Urothelium cell line (cell line): ENCODE data around the gene JAGN1.
"Not testable (repeated sequence)": the region's sequence is repeated elsewhere in the genome, so short reads cannot be mapped to it uniquely, and the experiment has no call there.

Experiments used
- DNase-seq: peaks from one replicate; pipeline ENCODE4 v3.0.0; 2011; ENCODE audit warnings: low spot score, mixed read lengths
- FAIRE-seq: peaks from 2 replicates; lab custom pipeline; 2011; peaks lifted over from hg19 to GRCh38; lab: Jason Lieb, UNC

JAGN1 gene

DNA sequence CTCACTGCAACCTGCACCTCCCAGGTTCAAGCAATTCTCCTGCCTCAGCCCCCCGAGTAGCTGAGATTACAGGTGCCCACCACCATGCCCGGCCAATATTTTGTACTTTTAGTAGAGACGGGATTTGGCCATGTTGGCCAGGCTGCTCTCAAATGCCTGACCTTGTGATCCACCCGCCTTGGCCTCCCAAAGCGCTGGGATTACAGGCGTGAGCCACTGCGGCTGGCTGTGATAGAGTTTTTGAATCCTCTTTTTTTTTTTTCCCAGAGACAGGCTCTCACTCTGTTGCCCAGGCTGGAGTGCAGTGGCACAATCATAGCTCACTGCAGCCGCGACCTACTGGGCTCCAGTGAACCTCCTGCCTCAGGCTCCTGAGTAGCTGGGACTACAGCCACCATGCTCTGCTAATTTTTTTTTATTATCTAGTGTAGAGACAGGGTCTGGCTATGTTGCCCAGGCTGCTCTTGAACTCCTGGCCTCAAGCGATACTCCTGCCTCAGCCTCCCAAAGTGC, 25.2 kb upstream of the JAGN1 start:
- not testable (repeated sequence) for FAIRE-seq, DNase-seq

DNA sequence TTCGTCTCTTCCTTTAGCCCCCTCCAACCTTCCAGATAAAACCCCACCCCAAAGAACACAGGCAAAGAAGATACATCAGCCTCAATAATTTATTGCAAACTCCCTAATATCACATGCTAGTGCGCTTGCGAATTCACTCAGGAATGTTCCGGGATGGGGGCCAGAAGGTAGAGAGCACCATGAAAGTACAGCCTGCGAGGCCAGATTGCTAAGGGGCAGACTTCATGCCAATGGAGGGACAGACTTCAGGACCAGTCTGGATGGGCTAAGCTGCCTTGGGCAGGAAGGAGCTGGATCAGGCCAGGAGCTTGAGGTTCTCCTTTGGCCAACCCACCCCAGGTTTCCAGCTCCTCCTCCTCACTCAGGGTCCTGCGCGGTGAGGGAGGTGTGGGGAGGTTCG, 23.8 kb upstream of the JAGN1 start:
- no peak for DNase-seq
- no peak for FAIRE-seq

DNA sequence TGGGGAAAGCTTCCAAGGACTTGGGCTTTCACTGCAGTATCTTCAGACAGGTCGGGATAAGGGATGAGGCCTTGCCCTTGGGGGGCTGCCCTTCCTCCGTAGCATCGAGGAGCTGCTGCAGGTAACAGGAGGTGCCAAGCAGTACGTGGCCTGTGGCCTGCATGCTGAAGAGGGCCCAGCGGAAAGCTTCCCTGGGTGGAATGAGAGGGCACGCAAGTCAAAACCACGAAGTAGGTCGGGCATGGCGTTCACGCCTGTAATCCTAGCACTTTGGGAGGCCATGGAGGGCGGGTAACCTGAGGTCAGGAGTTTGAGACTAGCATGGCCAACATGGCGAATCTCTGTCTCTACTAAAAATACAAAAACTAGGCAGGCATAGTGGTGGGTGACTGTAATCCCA, 23.3 kb upstream of the JAGN1 start:
- no peak for FAIRE-seq

DNA sequence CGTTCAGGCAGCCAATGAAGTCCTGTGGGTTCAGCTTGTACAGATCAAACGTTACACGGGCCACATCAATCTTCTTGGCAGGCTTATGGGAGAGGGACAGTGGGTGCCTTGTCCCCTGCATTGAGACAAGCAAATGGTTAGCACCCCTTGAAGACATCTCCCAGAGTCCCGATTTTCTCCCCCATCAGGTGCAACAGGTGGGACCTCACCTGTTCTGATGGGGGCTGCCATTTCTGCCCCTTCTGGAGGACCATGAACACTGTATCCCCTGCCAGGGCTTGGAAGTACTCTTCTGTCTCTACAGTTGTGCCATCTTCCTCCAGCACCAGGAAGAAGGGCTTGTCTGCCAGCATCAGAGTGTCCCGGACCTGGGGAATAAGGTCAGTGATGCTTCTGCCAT, 20.5 kb upstream of the JAGN1 start:
- DNase-seq (no peak), FAIRE-seq (no peak)

More for the DNA sequence above, 23.3 kb upstream of the JAGN1 start:
- DNase-seq = no peak

DNA sequence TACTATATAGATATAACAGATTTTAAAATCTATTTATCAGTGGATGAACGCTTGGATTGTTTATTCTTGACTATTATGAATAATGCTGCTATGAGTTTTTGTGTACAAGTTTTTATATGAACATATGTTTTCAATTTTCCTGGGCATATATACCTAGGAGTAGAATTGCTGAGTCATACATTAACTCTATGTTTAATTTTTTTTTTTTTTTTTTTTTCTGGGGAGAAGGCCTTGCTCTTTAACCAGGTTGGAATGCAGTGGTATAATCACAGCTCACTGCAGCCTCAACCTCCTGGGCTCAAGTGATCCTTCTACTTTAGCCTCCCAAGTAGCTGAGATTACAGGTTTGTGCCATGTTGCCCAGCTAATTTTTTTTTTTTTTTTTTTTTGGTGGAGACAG, 19.4 kb upstream of the JAGN1 start:
- FAIRE-seq (no peak), DNase-seq (no peak)

DNA sequence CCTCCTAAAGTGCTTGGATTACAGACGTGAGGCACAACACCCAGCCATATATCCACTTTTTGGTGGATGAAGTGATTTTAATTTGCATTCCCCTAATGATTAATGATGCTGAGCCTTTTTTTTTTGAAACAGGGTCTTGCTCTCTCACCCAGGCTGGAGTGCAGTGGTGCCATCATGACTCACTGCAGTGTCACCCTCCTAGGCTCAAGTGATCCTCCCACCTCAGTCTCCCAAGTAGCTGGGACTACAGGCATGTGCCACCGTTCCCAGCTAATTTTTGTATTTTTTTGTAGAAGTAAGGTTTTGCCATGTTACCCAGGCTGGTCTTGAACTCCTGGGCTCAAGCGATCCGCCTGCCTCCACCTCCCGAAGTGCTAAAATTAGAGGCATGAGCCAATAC, 18.3 kb upstream of the JAGN1 start:
- DNase-seq, FAIRE-seq: not testable (repeated sequence)

DNA sequence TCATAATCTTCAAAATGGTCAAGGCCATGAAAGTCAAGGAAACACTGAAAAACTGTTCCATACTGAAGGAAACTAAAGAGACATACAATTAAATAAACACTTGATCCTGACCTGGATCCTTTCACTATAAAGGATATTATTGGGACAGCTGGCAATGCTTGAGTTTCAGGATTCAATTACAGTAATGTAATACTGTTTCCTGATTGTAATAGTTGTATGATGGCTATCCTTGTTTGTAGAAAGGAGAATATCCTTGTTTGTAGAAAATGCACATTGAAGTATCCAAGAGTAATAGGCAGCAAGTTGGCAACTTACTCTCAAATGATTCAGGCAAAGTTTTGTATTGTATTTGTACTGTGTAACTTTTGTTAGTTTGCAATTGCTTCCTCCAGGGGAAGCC, 15.0 kb upstream of the JAGN1 start:
- DNase-seq (no peak), FAIRE-seq (no peak)

DNA sequence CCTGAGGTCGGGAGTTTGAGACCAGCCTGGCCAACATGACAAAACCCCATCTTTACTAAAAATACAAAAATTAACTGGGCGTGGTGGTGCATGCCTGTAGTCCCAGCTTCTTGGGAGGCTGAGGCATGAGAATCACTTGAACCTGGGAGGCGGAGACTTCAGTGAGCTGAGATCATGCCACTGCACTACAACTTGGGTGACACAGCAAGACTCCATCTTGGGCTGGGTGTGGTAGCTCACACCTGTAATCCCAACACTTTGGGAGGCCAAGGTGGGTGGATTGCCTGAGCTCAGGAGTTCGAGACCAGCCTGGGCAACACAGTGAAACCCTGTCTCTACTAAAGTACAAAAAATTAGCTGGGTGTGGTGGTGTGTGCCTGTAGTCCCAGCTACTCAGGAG, 14.2 kb upstream of the JAGN1 start:
- not testable (repeated sequence) for DNase-seq

DNA sequence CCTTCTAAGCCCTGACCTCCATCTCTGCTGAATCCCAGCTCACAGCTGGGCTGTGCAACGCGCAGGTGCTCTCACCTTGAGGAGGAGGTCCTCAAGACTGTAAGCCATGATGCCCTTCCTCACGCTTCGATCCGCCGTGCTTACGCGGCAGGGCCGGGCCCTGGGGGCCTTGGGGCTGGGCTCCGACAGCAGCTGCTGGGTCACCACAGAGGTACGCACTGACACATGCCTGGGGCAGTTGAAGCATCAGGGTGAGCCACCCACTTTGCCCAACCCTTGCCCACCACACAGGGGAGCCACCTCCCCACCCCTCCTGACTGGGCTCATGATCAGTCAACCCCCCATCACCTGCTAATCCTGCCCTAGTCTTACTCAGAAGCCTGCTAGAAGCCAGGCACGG, 13.4 kb upstream of the JAGN1 start:
- DNase-seq = no peak
- no peak for FAIRE-seq

More for the DNA sequence above, 14.2 kb upstream of the JAGN1 start:
- FAIRE-seq = not testable (repeated sequence)

DNA sequence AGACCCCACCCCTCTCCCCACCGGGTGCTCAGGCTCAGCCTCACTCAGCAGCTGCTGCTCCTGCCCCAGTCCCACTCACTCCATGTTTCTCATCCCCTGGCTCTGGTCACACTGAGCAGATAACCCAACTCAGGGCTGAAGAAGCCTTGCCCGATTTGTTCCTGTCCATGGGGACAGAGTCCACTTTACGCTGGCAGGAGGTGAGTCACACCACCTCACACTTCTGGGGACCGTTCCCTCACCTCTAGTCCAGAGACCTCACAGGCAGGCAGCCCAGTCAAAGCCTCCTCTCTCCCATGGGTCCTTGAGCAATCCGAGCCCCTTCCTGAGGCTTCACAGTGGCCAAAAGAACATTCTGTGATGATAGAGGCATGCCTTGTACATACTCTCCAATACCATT, 11.7 kb upstream of the JAGN1 start:
- DNase-seq (no peak), FAIRE-seq (no peak)

DNA sequence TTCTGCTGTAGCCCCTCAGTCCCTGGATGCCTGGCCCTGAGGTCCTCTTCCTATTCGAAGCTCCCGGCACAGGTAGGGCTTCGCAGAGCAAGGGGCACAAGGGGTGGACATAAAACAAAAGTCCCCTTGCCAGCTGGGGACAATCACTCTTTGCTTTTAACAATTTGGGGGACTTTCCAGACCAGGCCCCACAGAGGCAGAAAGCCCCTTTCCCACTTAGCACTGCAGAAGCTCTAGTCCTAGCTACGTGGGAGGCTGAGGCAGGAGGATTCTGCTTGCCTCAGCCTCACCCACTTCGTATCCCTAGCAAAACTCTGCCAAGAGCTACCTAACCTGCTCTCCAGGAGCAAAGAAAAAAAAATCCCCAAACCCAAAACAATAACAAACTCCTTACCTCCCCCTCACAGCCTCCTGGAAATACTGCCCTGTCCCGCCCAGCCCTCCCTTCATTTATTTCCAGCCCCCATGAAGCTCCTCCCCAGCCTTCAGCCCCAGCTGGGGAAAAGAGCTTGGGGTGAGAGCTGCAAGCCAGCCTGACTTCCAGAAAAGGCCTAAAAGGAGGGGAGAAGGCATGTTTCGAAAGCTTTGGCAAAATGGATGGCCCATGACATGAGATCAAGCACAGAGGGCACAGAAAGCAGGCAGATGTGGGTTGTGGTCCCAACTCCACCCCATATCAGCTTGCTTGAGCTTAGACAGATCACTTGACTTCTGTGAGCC, 10.4 kb upstream of the JAGN1 start, which contains the start of gene CIDEC:
TSS of gene CIDEC (minus strand) at position 424 of the 720 bp plus-strand sequence. CDS start 1,767 bp downstream, outside the sequence.
- FAIRE-seq = no peak
- no peak for DNase-seq

DNA sequence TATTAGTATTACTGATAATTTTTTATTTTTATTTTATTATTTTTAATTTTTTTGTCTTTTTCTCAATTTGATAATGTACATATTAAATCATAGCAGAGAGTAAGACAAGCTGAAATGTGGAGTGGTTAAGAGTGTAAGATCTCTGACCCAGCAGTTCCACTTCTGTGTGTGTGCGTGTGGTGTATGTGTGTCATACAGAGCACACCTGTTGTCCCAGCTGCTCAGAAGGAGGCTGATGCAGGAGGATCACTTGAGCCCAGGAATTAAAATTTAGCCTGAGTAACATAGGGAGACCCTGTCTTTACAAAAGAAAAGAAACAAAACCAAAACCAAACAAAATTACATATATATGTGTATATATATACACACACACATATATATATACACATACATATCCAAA, 9.0 kb upstream of the JAGN1 start:
- DNase-seq = no peak

DNA sequence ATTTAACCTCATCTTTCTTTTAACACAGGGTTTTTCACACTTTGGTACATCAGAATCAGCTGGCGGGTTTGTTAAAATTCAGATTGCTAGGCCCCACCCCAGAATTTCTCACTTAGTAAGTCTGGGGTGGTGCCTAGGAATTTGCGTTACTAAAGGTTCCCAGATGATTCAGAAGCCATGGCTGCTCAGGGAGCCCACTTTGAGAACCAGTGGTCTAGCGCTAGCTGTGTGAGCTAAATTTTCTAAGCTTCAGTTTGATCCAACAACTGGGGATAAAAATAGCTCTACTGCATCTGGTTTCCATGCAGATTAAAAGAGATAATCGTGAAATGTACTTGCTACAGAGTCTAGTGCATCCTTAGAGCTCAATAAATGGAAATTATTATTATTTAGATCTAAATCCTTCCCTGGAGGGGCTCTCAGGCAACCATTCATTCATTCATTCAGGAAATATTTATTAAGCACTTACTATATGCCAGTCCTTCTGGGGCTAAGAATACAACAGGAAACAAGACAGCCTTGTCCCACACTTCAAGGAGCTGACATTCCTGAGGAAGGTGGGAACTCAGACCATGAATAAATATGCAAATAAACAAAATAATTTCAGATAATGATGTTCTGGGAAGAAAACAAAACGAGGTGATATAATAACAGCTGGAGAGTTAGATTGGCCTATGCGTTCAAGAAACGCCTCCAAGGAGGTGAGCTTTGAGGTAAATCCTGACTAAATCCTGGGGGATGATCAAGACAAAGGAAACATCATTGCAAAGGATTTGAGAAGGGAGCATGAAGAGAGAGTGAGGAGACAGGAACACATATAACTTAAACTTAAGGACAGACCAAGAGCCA, 6.5 kb upstream of the JAGN1 start:
- peak; percentile 17 for DNase-seq
- no peak for FAIRE-seq

More for the DNA sequence above, 9.0 kb upstream of the JAGN1 start:
- no peak for FAIRE-seq

DNA sequence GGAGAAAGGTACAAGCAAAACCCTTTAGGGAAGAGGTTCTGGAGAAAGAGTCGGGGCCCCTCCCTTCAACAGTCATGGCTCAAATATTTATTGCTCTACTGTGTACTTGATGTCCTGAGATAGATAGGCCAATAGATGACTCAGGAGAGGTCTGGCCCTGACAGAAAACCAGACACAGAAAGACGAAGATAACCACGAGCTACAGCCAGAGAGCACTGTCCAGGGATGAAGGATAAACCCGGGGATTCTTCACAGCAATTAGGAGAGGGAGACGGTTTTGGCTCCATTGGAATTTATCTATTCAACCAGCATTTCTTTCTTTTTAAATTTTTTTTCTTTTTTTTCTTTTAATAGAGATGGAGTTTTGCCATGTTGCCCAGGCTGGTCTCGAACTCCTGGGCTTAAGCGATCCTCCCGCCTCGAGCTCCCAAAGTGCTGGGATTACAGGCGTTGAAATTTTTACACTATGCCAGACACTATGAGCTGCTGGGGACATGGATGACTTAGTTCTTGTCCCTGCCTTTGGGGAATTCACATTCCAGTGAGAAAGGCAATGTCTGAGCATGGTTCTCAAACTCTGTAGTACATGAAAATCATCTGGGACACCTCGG, 5.8 kb upstream of the JAGN1 start:
- DNase-seq (peak; percentile 85), FAIRE-seq (no peak)

DNA sequence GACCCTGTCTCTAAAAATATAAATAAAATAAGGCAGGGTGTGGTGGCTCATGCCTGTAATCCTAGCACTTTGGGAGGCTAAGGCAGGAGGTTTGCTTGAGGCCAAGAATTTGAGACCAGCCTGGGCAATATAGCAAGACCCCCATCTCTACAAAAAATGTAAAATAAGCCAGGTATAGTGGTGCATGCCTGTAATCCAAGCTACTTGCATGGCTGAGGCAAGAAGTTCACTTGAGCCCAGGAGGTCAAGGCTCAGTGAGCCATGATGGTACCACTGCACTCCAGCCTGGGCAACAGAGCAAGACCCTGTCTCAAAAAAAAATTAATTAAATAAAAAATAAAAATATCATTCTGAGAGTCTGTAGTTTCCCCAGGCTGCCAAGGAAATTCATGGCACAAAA, 4.1 kb upstream of the JAGN1 start:
- no peak for FAIRE-seq
- no peak for DNase-seq

DNA sequence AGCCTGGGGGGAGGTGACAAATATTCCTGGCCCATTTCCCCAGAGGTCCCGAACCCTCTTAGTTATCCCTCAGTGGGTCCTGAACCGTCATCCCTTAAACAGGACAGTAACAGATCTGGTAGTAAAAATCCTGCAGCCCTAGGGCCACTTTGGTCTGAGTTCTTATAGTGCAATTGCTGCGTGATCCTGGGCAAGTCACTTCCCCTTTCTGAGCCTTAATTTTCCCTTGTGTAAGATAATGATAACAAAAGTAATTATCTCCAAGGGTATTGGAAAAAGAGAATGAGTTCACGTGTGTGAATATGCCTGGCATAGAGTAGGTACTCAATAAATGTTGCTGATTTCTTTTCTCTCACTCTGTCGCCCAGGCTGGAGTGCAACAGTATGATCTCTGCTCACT, 2.9 kb upstream of the JAGN1 start:
- FAIRE-seq = no peak
- no peak for DNase-seq

DNA sequence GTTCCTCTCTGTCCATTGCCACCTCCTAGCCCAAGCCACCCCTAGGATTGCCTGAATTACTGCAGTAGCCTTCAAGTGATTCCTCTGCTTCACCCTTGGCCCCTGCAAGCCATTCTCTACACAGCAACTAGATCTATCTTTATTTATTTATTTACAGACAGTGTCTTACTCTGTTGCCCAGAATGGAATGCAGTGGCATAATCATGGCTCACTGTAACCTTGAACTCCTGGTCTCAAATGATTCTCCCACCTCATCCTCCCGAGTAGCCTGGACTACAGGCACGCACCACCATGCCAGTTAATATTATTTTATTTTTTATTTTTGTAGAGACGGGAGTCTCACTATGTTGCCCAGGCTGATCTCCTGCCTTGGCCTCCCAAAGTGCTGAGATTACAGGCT, 1.9 kb upstream of the JAGN1 start:
- no peak for FAIRE-seq
- DNase-seq = no peak

DNA sequence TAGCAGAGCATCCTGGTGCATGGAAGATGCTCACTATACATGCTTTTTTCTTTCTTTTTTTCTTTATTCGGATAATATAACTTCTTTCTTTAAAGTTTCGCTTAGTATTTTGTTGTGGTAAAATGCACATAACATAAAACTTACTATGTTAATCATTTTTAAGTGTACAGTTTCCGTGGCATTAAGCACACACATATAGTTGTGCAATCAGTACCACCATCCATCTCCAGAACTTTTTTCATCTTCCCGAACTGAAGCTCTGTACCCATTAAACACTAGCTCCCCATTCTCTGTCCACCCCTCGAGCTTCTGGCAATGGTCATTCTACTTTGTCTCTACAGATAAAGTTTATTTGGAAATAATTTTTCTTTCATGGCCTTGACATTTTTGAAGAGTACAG, 1.0 kb upstream of the JAGN1 start:
- DNase-seq (no peak), FAIRE-seq (no peak)

DNA sequence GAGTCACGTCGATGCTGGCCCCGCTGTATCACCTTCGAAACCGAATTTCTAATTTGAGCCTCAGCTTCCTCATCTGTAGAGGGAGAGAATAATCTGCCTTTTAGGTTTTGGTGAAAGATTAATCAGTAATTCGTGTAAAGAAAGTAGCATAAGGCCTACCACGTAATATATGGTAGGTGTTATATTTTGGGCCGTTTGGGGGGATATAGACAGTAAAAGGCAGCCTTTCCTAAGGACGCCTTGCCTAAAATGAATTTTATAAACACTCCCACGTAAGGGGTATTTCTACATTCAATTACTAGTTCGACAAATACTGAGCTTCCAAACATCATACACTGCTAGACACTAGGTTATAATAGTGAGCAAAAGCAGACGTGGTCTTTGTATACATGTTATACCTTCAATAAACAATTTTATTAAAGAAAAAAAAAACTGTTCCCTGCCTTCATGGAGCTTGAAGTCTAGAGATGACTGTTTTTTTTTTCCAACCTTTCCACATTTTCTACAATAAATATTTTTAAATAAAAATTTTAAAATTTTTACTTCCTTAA, 737 bp downstream of the JAGN1 start:
- no peak for DNase-seq
- no peak for FAIRE-seq

DNA sequence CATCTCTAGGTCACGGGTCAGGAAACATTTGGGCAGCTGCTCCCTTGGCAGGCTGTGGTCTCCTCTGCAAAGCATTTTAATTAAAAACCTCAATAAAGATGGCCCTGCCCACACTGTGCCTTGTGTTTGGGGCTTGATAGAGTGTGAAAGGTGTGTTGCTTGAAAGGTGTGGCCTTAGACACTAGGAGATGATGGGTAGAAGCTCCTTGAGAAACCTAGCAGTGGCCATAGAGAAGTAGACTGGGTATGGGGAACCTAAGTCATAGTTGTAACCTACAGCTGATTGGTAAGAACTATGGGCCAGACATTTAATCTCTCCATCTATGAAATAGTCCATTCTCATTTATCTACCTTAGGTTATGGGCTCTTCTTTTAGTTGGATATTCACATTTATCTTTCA, 3.3 kb downstream of the JAGN1 start:
- FAIRE-seq (no peak), DNase-seq (no peak)

DNA sequence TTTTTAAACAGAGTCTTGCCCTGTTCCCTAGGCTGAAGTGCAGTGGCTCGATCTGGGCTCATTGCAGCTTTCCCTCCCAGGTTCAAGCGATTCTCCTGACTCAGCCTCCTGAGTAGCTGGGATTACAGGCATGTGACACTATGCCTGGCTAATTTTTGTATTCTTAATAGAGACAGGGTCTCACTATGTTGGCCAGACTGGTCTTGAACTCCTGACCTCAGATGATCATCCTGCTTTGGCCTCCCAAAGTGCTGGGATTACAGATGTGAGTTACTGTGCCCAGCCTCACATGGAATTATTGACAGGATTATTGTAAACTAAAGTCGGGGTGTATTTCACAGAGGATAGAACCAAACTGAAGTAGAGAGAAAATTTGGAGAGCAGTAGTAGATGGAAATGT, 5.3 kb downstream of the JAGN1 start:
- DNase-seq, FAIRE-seq: not testable (repeated sequence)
